LNCaP clone FGC (cell line): ENCODE measurements around the gene TDRD1.

Experiments used
- DNase-seq: peaks from one replicate; pipeline ENCODE4 v3.0.0-alpha.2; 2011; ENCODE audit warnings: low read depth
- H3K4me3 ChIP-seq: 2 replicates; pipeline ENCODE4 v1.5.1; 2011; ENCODE audit warnings: mild to moderate bottlenecking, low read depth, low read length, control low read depth
- TF ChIP-seq, protein P1 (sequence below): IDR thresholded peaks from 2 replicates; pipeline ENCODE4 v1.5.1; 2012; ENCODE audit warnings: mild to moderate bottlenecking; ENCODE audit not compliant: control insufficient read depth, insufficient read depth; ENCODE audit errors: extremely low read depth

The TDRD1 gene

DNA sequence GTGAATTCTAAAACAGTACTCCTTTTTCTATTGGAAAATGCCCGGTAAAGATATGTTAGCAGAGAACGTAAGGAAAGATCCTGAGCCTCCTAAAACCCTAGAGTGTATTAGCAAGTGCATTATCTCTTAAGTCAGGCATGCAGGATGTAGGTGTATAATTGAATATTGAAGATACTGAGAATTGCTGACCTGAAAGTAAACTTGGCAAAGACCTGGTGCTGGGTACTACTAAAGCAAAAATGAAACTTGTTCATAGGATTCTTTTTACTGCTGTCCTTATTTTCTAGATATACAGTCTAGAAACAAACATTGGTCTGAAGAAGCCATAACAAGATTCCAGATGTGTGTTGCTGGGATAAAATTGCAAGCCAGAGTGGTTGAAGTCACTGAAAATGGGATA is 41.1 kb downstream of the TDRD1 start:
- H3K4me3 ChIP-seq = no peak overlapping the region
- TF ChIP-seq, protein P1, sequence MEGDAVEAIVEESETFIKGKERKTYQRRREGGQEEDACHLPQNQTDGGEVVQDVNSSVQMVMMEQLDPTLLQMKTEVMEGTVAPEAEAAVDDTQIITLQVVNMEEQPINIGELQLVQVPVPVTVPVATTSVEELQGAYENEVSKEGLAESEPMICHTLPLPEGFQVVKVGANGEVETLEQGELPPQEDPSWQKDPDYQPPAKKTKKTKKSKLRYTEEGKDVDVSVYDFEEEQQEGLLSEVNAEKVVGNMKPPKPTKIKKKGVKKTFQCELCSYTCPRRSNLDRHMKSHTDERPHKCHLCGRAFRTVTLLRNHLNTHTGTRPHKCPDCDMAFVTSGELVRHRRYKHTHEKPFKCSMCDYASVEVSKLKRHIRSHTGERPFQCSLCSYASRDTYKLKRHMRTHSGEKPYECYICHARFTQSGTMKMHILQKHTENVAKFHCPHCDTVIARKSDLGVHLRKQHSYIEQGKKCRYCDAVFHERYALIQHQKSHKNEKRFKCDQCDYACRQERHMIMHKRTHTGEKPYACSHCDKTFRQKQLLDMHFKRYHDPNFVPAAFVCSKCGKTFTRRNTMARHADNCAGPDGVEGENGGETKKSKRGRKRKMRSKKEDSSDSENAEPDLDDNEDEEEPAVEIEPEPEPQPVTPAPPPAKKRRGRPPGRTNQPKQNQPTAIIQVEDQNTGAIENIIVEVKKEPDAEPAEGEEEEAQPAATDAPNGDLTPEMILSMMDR = no peak
- no peak for DNase-seq

DNA sequence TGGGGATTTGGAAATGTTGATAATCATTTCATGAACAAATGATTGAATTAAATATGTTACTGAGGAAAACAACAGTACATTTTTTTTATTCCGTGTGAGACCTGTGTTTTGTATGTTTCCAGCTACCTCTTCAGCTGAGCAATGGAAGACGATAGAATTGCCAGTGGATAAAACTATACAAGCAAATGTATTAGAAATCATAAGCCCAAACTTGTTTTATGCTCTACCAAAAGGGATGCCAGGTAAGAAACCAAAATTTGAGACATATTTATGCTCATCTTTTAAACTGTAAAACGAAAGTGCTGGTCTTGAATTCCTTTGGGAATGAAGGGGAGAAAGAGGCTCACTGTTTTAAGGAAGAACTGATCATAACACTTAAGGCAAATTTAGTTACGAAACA is 42.1 kb downstream of the TDRD1 start:
- H3K4me3 ChIP-seq = no peak overlapping the region
- DNase-seq = no peak
- TF ChIP-seq, protein P1 = no peak

DNA sequence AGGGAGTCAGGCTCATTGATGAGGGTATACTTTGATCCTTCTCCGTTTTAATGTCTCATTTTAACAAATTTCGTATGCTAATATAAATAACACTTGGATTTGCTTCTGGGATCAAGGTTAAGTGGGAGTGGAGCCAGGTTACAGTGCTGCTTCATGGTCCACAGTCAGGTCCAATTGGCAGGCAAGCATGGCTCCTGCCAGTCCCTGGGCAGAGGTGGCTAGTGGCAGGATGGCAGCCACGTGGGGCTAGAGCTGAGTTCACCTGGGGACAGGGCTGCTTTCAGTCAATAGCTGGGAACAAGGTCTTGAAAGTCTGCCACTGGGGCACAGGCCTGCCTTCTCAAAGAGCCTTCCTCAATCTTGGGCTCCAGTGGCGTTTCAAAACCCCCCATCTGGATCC is 43.9 kb downstream of the TDRD1 start:
- H3K4me3 ChIP-seq = no peak overlapping the region
- DNase-seq = peak; percentile 78
- TF ChIP-seq, protein P1 = no peak

DNA sequence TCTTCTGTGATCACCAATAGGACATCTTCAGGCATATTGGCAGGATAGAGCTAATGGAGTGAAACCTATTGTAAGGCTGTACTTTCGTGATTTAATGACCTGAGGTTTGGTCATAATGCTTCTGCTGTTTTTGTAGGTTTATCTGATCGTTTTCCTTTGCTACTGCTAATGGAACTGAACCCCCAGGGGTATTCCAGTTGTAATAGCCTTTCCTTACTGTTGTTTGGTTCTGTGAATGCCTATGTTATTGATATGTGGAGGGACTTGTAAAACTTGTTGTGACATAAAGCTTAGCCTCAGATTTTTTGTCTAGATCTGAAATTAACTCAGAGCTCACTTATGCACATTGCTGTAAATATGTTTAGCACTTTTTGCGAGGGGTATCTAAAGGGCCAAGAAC is 49.0 kb downstream of the TDRD1 start:
- TF ChIP-seq, protein P1 = no peak
- no peak overlapping the region for H3K4me3 ChIP-seq
- no peak for DNase-seq

DNA sequence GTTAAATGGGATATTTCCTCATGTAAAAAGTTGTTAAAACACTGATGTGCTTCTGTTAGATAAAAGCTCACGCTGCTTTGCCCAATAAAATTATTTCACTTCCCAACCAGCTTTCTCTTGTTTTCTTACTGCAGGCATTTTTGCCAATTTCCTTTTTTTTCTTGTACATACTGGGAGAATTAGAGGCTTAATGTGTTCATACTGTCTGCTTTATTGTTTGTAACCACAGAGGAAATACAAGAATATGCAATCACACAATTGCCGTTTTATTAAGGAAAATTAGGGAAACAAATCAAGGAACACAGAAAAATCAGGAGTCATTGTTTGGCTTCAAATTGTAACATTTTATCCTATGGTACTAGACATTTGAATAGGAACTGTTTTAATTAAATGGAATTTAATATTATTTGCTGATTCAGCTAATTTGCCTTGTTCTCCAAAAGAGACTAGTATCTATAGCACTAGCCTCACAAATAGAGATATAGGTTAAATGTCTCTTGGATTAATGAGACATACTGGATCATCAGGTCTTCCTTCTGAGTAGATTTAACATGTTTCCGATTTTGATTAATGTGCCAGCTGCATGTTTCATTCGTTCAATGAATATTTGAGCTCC is 53.5 kb downstream of the TDRD1 start:
- no peak overlapping the region for H3K4me3 ChIP-seq
- DNase-seq = no peak
- TF ChIP-seq, protein P1 = no peak

DNA sequence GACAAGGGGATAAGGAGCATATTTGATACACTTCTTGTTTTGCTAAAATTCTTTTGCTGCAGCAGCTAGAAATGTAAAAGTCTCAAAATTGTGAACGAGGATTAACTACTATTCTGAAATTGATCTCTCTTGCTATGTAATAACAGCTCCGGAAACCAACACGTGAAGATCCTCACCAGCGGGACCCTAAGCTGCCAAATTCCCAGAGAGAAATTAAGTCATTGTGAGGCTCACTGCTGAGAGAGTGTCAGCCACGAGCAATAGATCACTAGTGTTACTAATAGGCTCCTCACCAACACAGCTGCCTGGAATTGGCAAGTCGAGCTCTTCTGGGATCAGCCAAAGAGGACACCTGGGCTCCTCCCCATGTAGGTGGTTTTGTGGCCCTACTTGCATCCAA is 54.3 kb downstream of the TDRD1 start:
- no peak overlapping the region for H3K4me3 ChIP-seq
- TF ChIP-seq, protein P1 = no peak
- DNase-seq = no peak

DNA sequence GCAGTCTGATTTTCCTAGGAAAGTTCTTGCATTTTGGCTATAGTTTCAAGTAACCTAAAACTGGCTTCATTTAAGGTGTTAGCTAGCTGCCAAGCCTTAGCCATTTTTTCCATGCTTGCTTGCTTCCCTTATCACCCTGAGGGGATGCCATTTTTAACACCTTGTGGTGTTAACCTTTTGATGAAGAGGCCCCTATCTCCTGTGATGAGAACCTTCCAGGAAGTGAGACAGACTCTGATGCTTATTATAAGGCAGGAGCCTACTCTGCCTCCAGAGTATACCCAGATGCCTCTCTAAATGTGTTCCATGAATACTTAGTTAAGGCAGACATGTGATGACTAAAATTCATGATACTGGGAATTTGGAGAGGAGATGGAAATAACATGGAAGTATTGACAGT is 55.0 kb downstream of the TDRD1 start:
- H3K4me3 ChIP-seq = no peak overlapping the region
- no peak for DNase-seq
- TF ChIP-seq, protein P1 = no peak
